A673 (cell line): ENCODE measurements around the gene CNPY1. TPM values are rescaled to one million over a fixed set of nuclear protein-coding genes. Genes with fewer than 3 reads are reported as not detected.

Source experiments
- BruUV-seq: library from RNA; stranded (reverse); fragments of 400-500 nt; replicated peaks from 2 replicates; lab custom pipeline; 2021; lab: Mats Ljungman, UMichigan
- CTCF ChIA-PET: fragments of 300-600 bp; sonication (Branson Sonifier 250); formaldehyde crosslinking; loops from one replicate; lab custom pipeline; 2022; ENCODE audit warnings: antibody characterized with exemption; lab: Charles Lee
- POLR2A ChIA-PET: fragments of 300-600 bp; sonication (Branson Sonifier 250); formaldehyde crosslinking; loops from one replicate; lab custom pipeline; 2022; ENCODE audit warnings: antibody characterized with exemption; ENCODE audit not compliant: low non-redundant PET; lab: Charles Lee
- DNase-seq: peaks from one replicate; pipeline ENCODE4 v3.0.0-alpha.2; 2015; ENCODE audit warnings: low spot score
- H3K27ac ChIP-seq: fragments of 200-600 bp; sonication (generic); 2 replicates; pipeline ENCODE4 v1.5.1; 2016; ENCODE audit warnings: mixed run types, low read depth, mild to moderate bottlenecking, mixed read lengths, antibody characterized with exemption, low read length; ENCODE audit not compliant: poor library complexity, severe bottlenecking
- H3K27me3 ChIP-seq: fragments of 200-600 bp; sonication (generic); replicated peaks from 2 replicates; pipeline ENCODE4 v1.6.1; 2017; ENCODE audit warnings: mixed run types, low read depth, mild to moderate bottlenecking, mixed read lengths, antibody characterized with exemption, low read length; ENCODE audit not compliant: insufficient read depth, poor library complexity
- H3K36me3 ChIP-seq: fragments of 200-600 bp; sonication (generic); 2 replicates; pipeline ENCODE4 v1.6.1; 2016; ENCODE audit warnings: mixed run types, mild to moderate bottlenecking, mixed read lengths, antibody characterized with exemption, low read length; ENCODE audit not compliant: insufficient read depth, poor library complexity, severe bottlenecking
- H3K4me1 ChIP-seq: fragments of 200-600 bp; sonication (generic); 2 replicates; pipeline ENCODE4 v1.6.1; 2017; ENCODE audit warnings: mixed run types, mild to moderate bottlenecking, mixed read lengths, antibody characterized with exemption, low read length; ENCODE audit not compliant: insufficient read depth, poor library complexity, severe bottlenecking
- H3K4me3 ChIP-seq: fragments of 200-600 bp; sonication (generic); 2 replicates; pipeline ENCODE4 v1.5.1; 2016; ENCODE audit warnings: low read depth, mixed run types, mild to moderate bottlenecking, mixed read lengths, low read length; ENCODE audit not compliant: poor library complexity, severe bottlenecking
- H3K9me3 ChIP-seq: fragments of 200-600 bp; sonication (generic); 2 replicates; pipeline ENCODE4 v1.6.1; 2016; ENCODE audit warnings: mixed run types, low read depth, mild to moderate bottlenecking, mixed read lengths, antibody characterized with exemption, low read length; ENCODE audit not compliant: poor library complexity, severe bottlenecking
- CTCF ChIP-seq: fragments of 300-800, 200-600 bp; sonication (generic); conservative IDR thresholded peaks from 2 replicates; pipeline ENCODE4 v1.5.1; 2017; ENCODE audit warnings: low read depth, mild to moderate bottlenecking, antibody characterized with exemption, low read length, moderate library complexity, mixed read lengths
- EZH2 ChIP-seq: fragments of 200-600 bp; sonication (generic); IDR thresholded peaks from 2 replicates; pipeline ENCODE4 v1.6.1; 2017; ENCODE audit warnings: borderline replicate concordance, low read depth, mild to moderate bottlenecking, mixed read lengths, antibody characterized with exemption, low read length; ENCODE audit not compliant: poor library complexity, severe bottlenecking
- intact Hi-C: fragments of 100-400 bp; cut with micrococcal nuclease; formaldehyde crosslinking; loops from one replicate; pipeline ENCODE4 v1.10.0; 2022; ENCODE audit not compliant: unreplicated experiment
- total RNA-seq: library from RNA; stranded (reverse); gene quantifications from 2 replicates; pipeline ENCODE4 v1.2.3, GENCODE V29; 2021

CNPY1 gene
- total RNA-seq, 1 experiment from 2014 or later, result not detected

GRCh38 chr7:155557778-155558177, 11.4 kb upstream of the CNPY1 start:
- no peak for TF ChIP-seq CTCF
- TF ChIP-seq EZH2, result no peak
- ChIA-PET CTCF (no interaction called here), POLR2A (no interaction called here)
- no peaks in the 10 kb centered on the region for H3K36me3 ChIP-seq
- H3K27me3 ChIP-seq, result peaks cover 3% of the 10 kb centered on the region
- H3K27ac ChIP-seq, result no peak overlapping the region
- no peak for DNase-seq
- intact Hi-C loops, result no loop called here
- BruUV-seq, result no TSS peak
- H3K4me1 ChIP-seq, result no peaks in the 10 kb centered on the region
- H3K9me3 ChIP-seq, result no peaks in the 10 kb centered on the region
- H3K4me3 ChIP-seq, result no peak overlapping the region

GRCh38 chr7:155556763-155557162, 10.4 kb upstream of the CNPY1 start:
- no peak overlapping the region for H3K4me3 ChIP-seq
- no peak for TF ChIP-seq CTCF
- TF ChIP-seq EZH2, result no peak
- peaks cover 3% of the 10 kb centered on the region for H3K27me3 ChIP-seq
- intact Hi-C loops, result no loop called here
- POLR2A ChIA-PET, result no interaction called here
- no TSS peak for BruUV-seq
- no peaks in the 10 kb centered on the region for H3K4me1 ChIP-seq
- H3K27ac ChIP-seq, result no peak overlapping the region
- no peaks in the 10 kb centered on the region for H3K9me3 ChIP-seq
- CTCF ChIA-PET, result no interaction called here
- no peaks in the 10 kb centered on the region for H3K36me3 ChIP-seq
- no peak for DNase-seq

DNA sequence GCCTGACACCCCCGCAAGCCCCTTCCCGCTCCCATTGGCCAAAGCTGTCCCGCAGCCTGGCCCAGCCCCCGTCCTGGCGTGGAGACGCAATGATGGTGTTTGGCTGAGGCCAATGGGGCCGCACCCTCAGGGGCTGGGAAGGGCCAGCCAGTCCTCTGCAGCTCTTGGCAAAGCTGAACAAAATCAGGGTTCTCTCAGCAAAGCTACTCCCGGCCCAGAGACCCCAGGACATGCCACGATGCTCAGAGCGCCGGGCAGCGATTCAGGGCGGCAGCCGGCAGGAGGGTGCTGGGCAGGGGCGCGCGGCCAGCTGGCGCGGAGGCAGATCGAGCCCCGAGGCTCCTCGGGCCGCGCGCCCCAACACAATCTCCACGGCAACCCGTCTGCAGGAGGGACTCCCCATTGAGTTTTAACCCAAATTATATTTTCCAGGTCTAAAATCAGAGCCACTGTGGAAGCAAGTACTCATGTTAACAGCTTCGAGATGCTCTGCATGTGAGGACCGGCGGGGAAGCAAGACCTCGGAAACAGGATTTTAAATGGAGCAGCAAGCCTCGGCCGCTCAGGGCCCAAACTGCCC, 8.8 kb upstream of the CNPY1 start:
- intact Hi-C loops, result no loop called here
- no peak overlapping the region for H3K27ac ChIP-seq
- H3K9me3 ChIP-seq, result no peaks in the 10 kb centered on the region
- peaks cover 3% of the 10 kb centered on the region for H3K27me3 ChIP-seq
- POLR2A ChIA-PET, result no interaction called here
- DNase-seq, result no peak
- no peak for TF ChIP-seq EZH2
- TF ChIP-seq CTCF, result no peak
- no peaks in the 10 kb centered on the region for H3K36me3 ChIP-seq
- H3K4me3 ChIP-seq, result no peak overlapping the region
- H3K4me1 ChIP-seq, result no peaks in the 10 kb centered on the region
- CTCF ChIA-PET, result no interaction called here
- BruUV-seq, result no TSS peak
